HepG2 (cell line): ENCODE data around the gene C11orf68. TPM values are rescaled to one million over a fixed set of nuclear protein-coding genes. Genes with fewer than 3 reads are reported as not detected.

Source experiments
- ATAC-seq: fragments of 200-7000 bp; cut with Tn5 transposase; 3 replicates; pipeline ENCODE4 v1.9.1; 2020; ENCODE audit warnings: mild to moderate bottlenecking, moderate library complexity
- BruUV-seq: library from RNA; stranded (reverse); fragments of 400-500 nt; replicated peaks from 2 replicates; lab custom pipeline; 2021; lab: Mats Ljungman, UMichigan
- CTCF ChIA-PET: fragments of 300-600 bp; formaldehyde crosslinking; extraction: SDS; loops from one replicate; lab custom pipeline; 2021; ENCODE audit warnings: low total read pairs, inconsistent platforms, low intra/inter-chr PET ratio; lab: Yijun Ruan, JAX
- POLR2A ChIA-PET: fragments of 350-600 bp; sonication (Branson Sonifier 250); formaldehyde crosslinking; loops from one replicate; lab custom pipeline; 2020; ENCODE audit warnings: antibody characterized with exemption, inconsistent platforms; lab: Yijun Ruan, JAX
- DNase-seq: peaks from one replicate; pipeline ENCODE4 v3.0.0-alpha.2; 2015; ENCODE audit warnings: low spot score
- FAIRE-seq: peaks from 3 replicates; lab custom pipeline; 2011; peaks lifted over from hg19 to GRCh38; lab: Jason Lieb, UNC
- H2AFZ ChIP-seq: one replicate; pipeline ENCODE4 v1.6.1; 2011; ENCODE audit warnings: low read length, inconsistent platforms
- H3K27ac ChIP-seq: fragments of 300-600 bp; 3 replicates; pipeline ENCODE4 v1.8.0; 2011; ENCODE audit warnings: mixed run types, mild to moderate bottlenecking, mixed read lengths, low read length, inconsistent platforms; ENCODE audit not compliant: insufficient read depth; ENCODE audit errors: extremely low read length
- H3K27me3 ChIP-seq, 2 experiments: fragments of 200-600 bp in 1 of 2; 2 replicates in 1 of 2; 3 replicates in 1 of 2; pipeline versions ENCODE4 v1.6.0 to v1.8.0; 2011; ENCODE audit warnings: low read length in 2 of 2, mild to moderate bottlenecking in 2 of 2, moderate library complexity in 2 of 2, inconsistent platforms in 1 of 2; ENCODE audit not compliant: insufficient read depth in 2 of 2, control insufficient read depth in 1 of 2
- H3K36me3 ChIP-seq, 2 experiments: fragments of 200-600 bp in 1 of 2; replicated peaks in 1 of 2; 2 replicates in 1 of 2; 3 replicates in 1 of 2; pipeline versions ENCODE4 v1.5.1 to v1.8.0; 2011; ENCODE audit warnings: low read length in 2 of 2, inconsistent platforms in 1 of 2; ENCODE audit not compliant: insufficient read depth in 2 of 2, control insufficient read depth in 1 of 2
- H3K4me1 ChIP-seq: 2 replicates; pipeline ENCODE4 v1.5.1; 2012; ENCODE audit warnings: low read length, inconsistent platforms; ENCODE audit not compliant: insufficient read depth
- H3K4me2 ChIP-seq: 2 replicates; pipeline ENCODE4 v1.6.0; 2011; ENCODE audit warnings: low read depth, low read length, inconsistent platforms
- H3K4me3 ChIP-seq, 3 experiments: fragments of 200-600 bp in 1 of 3; sonication (generic), shearing (Covaris generic) in 1 of 3; replicated peaks in 1 of 3; 2 replicates each; pipeline ENCODE4 v1.5.1; 2011 to 2016; ENCODE audit warnings: low read length in 3 of 3, inconsistent platforms in 2 of 3, low read depth in 2 of 3, mild to moderate bottlenecking in 2 of 3, control low read depth in 1 of 3, mixed read lengths in 1 of 3; ENCODE audit not compliant: insufficient read depth in 1 of 3
- H3K79me2 ChIP-seq: one replicate; pipeline ENCODE4 v1.6.1; 2011; ENCODE audit warnings: low read length, inconsistent platforms; ENCODE audit not compliant: insufficient read depth
- H3K9ac ChIP-seq: 2 replicates; pipeline ENCODE4 v1.6.0; 2011; ENCODE audit warnings: mild to moderate bottlenecking, low read depth, low read length, inconsistent platforms; ENCODE audit not compliant: insufficient read depth
- H3K9me3 ChIP-seq: 2 replicates; pipeline ENCODE4 v1.5.1; 2012; ENCODE audit warnings: mild to moderate bottlenecking, low read length
- H4K20me1 ChIP-seq: 2 replicates; pipeline ENCODE4 v1.6.0; 2011; ENCODE audit warnings: inconsistent platforms, mild to moderate bottlenecking, low read length, moderate library complexity; ENCODE audit not compliant: insufficient read depth
- RARA ChIP-seq: IDR thresholded peaks from 2 replicates; pipeline ENCODE4 v1.6.1; 2016; ENCODE audit warnings: missing genetic modification reagents, missing compliant biosample characterization
- RXRB ChIP-seq: IDR thresholded peaks from 2 replicates; pipeline ENCODE4 v1.6.1; 2016; ENCODE audit warnings: borderline replicate concordance, missing genetic modification reagents, missing compliant biosample characterization
- SKI ChIP-seq: fragments of 450-650 bp; IDR thresholded peaks from one replicate; pipeline ENCODE4 v1.6.1; 2018; ENCODE audit warnings: mild to moderate bottlenecking; ENCODE audit not compliant: partially characterized antibody
- ZNF280D ChIP-seq: sonication (generic); formaldehyde crosslinking; IDR thresholded peaks from 2 replicates; pipeline ENCODE4 v1.5.1; 2020; ENCODE audit warnings: mild to moderate bottlenecking, missing genetic modification reagents
- WGBS: methylation state at CpG from one replicate; pipeline ENCODE4 v1.1.6; 2017; ENCODE audit warnings: low lambda C conversion rate; 5-methylcytosine and 5-hydroxymethylcytosine counted together
- in situ Hi-C: cut with HindIII; loops from 2 replicates; pipeline ENCODE4 v1.10.0; 2017; ENCODE audit warnings: low pct_unique_long_range_greater_than_20kb; ENCODE audit not compliant: extremely low pct_ligation_motif_present
- intact Hi-C: fragments of 100-400 bp; cut with micrococcal nuclease; formaldehyde crosslinking; loops from one replicate; pipeline ENCODE4 v1.10.0; 2022; ENCODE audit not compliant: unreplicated experiment
- polyA plus RNA-seq, 8 experiments: library from polyadenylated mRNA; depleted of rRNA in 3 of 8; stranded (reverse) in 7 of 8; unstranded in 1 of 8; fragments of >200 nt; fragmentation: Illumina TruSeq in 4 of 8; extraction: Trizol in 4 of 8; gene quantifications; 2 replicates each; pipeline versions ENCODE4 v1.2.1 to v1.2.3, GENCODE V29; 2011 to 2016; ENCODE audit warnings: low read depth in 4 of 8, missing spikeins in 1 of 8, mixed read lengths in 1 of 8; ENCODE audit not compliant: insufficient read depth in 1 of 8
- total RNA-seq, 5 experiments: library from RNA; depleted of rRNA; stranded (reverse); fragments of >200 nt; fragmentation: Illumina TruSeq; extraction: Trizol; gene quantifications; 2 replicates each; pipeline ENCODE4 v1.2.3, GENCODE V29; 2016; ENCODE audit warnings: low read depth in 1 of 5
- TF ChIP-seq, protein P1 (sequence below): sonication (generic); formaldehyde crosslinking; IDR thresholded peaks from 2 replicates; pipeline ENCODE4 v1.8.0; 2022; ENCODE audit warnings: missing genetic modification reagents, mild to moderate bottlenecking, moderate library complexity, borderline replicate concordance

Gene C11orf68
- total and polyA plus RNA-seq, 2 of the 13 experiments (the other 11 are each of a cell fraction or from before 2014, with no cell fraction given), result 8.4 to 28.3 TPM

GRCh38 chr11:65942531-65942930 lies 23.7 kb upstream of the C11orf68 start:
- TF ChIP-seq, protein P1, sequence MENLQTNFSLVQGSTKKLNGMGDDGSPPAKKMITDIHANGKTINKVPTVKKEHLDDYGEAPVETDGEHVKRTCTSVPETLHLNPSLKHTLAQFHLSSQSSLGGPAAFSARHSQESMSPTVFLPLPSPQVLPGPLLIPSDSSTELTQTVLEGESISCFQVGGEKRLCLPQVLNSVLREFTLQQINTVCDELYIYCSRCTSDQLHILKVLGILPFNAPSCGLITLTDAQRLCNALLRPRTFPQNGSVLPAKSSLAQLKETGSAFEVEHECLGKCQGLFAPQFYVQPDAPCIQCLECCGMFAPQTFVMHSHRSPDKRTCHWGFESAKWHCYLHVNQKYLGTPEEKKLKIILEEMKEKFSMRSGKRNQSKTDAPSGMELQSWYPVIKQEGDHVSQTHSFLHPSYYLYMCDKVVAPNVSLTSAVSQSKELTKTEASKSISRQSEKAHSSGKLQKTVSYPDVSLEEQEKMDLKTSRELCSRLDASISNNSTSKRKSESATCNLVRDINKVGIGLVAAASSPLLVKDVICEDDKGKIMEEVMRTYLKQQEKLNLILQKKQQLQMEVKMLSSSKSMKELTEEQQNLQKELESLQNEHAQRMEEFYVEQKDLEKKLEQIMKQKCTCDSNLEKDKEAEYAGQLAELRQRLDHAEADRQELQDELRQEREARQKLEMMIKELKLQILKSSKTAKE, result peak; percentile 29; the same call in 1 of the 2 replicates
- peak; percentile 65 for TF ChIP-seq SKI
- TF ChIP-seq RXRB (CRISPR knock-in tag), result peak; percentile 50; the same call in 1 of the 2 replicates
- no peak for TF ChIP-seq ZNF280D (CRISPR knock-in tag)
- TF ChIP-seq RARA (CRISPR knock-in tag), result peak; percentile 74
- 21% methylated on average over 7 of the region's 7 CpGs for WGBS
- Histone ChIP-seq H3K27ac (no peak overlapping the region), H3K9ac (no peak overlapping the region), H3K27me3 (peaks cover 0 to 26% of the 10 kb centered on the region in 2 experiments; a peak in 4 of 5 replicates), H2AFZ (no peak overlapping the region), H3K36me3 (no peaks in the 10 kb centered on the region), H3K4me3 (no peak overlapping the region), H3K9me3 (no peaks in the 10 kb centered on the region), H3K4me2 (no peak overlapping the region), H3K4me1 (peaks cover 61% of the 10 kb centered on the region), H4K20me1 (no peaks in the 10 kb centered on the region), H3K79me2 (no peaks in the 10 kb centered on the region)
- intact Hi-C loops (no loop called here), in situ Hi-C loops (no loop called here)
- ChIA-PET POLR2A (no interaction called here), CTCF (no interaction called here)
- no TSS peak for BruUV-seq
- no peak for FAIRE-seq
- ATAC-seq, result no peak
- no peak for DNase-seq
